Measurements from ENCODE around the gene D2HGDH. TPM values are rescaled to one million over a fixed set of nuclear protein-coding genes. Genes with fewer than 3 reads are reported as not detected.

D2HGDH gene
- total and polyA plus RNA-seq, 2 of the 8 experiments (the other 6 are each of a cell fraction or from before 2014, with no cell fraction given): 3.4 to 8.1 TPM

DNA sequence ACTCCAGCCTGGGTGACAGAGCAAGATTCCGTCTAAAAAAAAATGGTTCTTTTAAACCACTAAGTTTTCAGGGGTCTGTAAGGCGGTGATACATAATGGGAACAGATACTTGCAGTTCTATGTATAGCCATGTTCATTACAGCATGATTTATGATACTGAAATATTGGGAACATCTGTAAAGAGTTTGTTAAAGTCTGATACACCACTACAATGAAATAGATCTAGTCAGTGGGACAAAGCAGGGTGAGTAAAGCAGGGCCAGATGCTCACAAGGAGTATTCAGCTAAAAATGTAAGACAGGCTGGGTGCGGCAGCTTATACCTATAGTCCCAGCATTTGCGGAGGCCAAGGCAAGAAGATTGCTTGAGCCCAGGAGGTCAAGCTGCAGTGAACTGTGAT, 38.8 kb upstream of the D2HGDH start:
- no peak overlapping the region for H3K56ac ChIP-seq (replicated peaks; ENCODE audit: insufficient read length, low read depth, low read length)
- H3K23ac ChIP-seq (ENCODE audit: insufficient read length): no peak overlapping the region
- H4K8ac ChIP-seq (ENCODE audit: extremely low read depth, insufficient read depth, low read length): no peak overlapping the region
- no peak overlapping the region for H2BK5ac ChIP-seq (ENCODE audit: low read depth, low read length)
- no peaks in the 10 kb centered on the region for H3K9me3 ChIP-seq (ENCODE audit: insufficient read depth in 2 of 2, low read depth in 1 of 2, low read length in 1 of 2)
- H3K79me1 ChIP-seq (ENCODE audit: low read depth, low read length): no peaks in the 10 kb centered on the region
- H3K9ac ChIP-seq (replicated peaks in 1 of 4; ENCODE audit: extremely low read depth in 1 of 4, low read depth in 3 of 4, low read length in 3 of 4): no peak overlapping the region
- TF ChIP-seq GTF2F1 (IDR thresholded peaks at IDR 0.05; ENCODE audit: borderline replicate concordance, low read depth, low read length): no peak
- TF ChIP-seq HDAC2 (IDR thresholded peaks at IDR 0.05; ENCODE audit: borderline replicate concordance in 1 of 2, low read depth in 2 of 2, low read length in 2 of 2): no peak
- TF ChIP-seq FOSL1 (IDR thresholded peaks at IDR 0.05; ENCODE audit: insufficient read depth, low read depth, low read length): no peak
- TF ChIP-seq KDM4A (IDR thresholded peaks at IDR 0.05; ENCODE audit: low read depth, low read length, severe bottlenecking): no peak
- TF ChIP-seq SIX5 (IDR thresholded peaks at IDR 0.05; ENCODE audit: low read depth, low read length): no peak
- no peak for TF ChIP-seq POLR2A (IDR thresholded peaks at IDR 0.05; ENCODE audit: control extremely low read depth in 1 of 2, low read depth in 2 of 2, low read length in 2 of 2)
- TF ChIP-seq SP1 (IDR thresholded peaks at IDR 0.05; ENCODE audit: low read depth, low read length): no peak
- TF ChIP-seq RBBP5 (IDR thresholded peaks at IDR 0.05; ENCODE audit: borderline replicate concordance, low read depth, low read length): no peak
- no peak for TF ChIP-seq TAF1 (IDR thresholded peaks at IDR 0.05; ENCODE audit: low read depth, low read length)
- TF ChIP-seq SRF (IDR thresholded peaks at IDR 0.05; ENCODE audit: low read depth, low read length): no peak
- TF ChIP-seq RFX5 (IDR thresholded peaks at IDR 0.05; ENCODE audit: borderline replicate concordance, low read depth, low read length): no peak
- TF ChIP-seq, protein P1, sequence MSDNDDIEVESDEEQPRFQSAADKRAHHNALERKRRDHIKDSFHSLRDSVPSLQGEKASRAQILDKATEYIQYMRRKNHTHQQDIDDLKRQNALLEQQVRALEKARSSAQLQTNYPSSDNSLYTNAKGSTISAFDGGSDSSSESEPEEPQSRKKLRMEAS (IDR thresholded peaks at IDR 0.05): no peak
- H3K4me3 ChIP-seq (ENCODE audit: extremely low read depth in 1 of 4, insufficient read depth in 2 of 4, low read depth in 3 of 4, low read length in 4 of 4): no peak overlapping the region
- no peak overlapping the region for H2BK120ac ChIP-seq (replicated peaks; ENCODE audit: low read depth, low read length)
- H2AFZ ChIP-seq (ENCODE audit: low read length): no peak overlapping the region
- H4K91ac ChIP-seq (replicated peaks; ENCODE audit: insufficient read length, low read length): no peak overlapping the region
- FAIRE-seq (no peak), DNase-seq (ENCODE audit: low read depth in 1 of 2, low spot score in 2 of 2) (no peak)
- H4K20me1 ChIP-seq (replicated peaks in 1 of 2; ENCODE audit: control insufficient read depth in 1 of 2, insufficient read depth in 2 of 2, low read length in 2 of 2): no peaks in the 10 kb centered on the region
- 98% methylated on average over 4 of the region's 4 CpGs; no CpG with 5 or more reads in 1 of the 2 experiments for WGBS, 2 experiments (ENCODE audit: extremely low coverage in 1 of 2, insufficient coverage in 1 of 2, insufficient read length in 1 of 2, insufficient replicate concordance in 2 of 2, low coverage in 1 of 2, low lambda C conversion rate in 2 of 2, missing lambda C conversion rate in 1 of 2)
- H4K5ac ChIP-seq (ENCODE audit: insufficient read length, low read depth, low read length): no peak overlapping the region
- H3K79me2 ChIP-seq (ENCODE audit: control insufficient read depth in 1 of 2, insufficient read depth in 2 of 2, low read length in 2 of 2): no peaks in the 10 kb centered on the region
- ChIA-PET POLR2A (ENCODE audit: partially characterized antibody) (interaction anchor here (11.2 kb wide), 1 partner anchor 12 kb away, joined by 265 read pairs; the partner anchor contains the start of gene DTYMK), CTCF (ENCODE audit: partially characterized antibody) (no interaction called here)
- no peak overlapping the region for H3K4me2 ChIP-seq (ENCODE audit: insufficient read depth in 1 of 2, low read depth in 2 of 2, low read length in 2 of 2)
- no peak overlapping the region for H3K27ac ChIP-seq (ENCODE audit: low read depth, low read length)
- H2AK5ac ChIP-seq (ENCODE audit: low read depth, low read length): no peak overlapping the region
- H3K27me3 ChIP-seq (replicated peaks in 1 of 4; ENCODE audit: control insufficient read depth in 3 of 4, extremely low read depth in 1 of 4, insufficient read depth in 3 of 4, low read length in 3 of 4): no peaks in the 10 kb centered on the region
- no peak overlapping the region for H2BK12ac ChIP-seq (ENCODE audit: low read depth, low read length)
- H3K4ac ChIP-seq (replicated peaks; ENCODE audit: insufficient read length, low read depth, low read length): no peak overlapping the region
- no peak overlapping the region for H3K14ac ChIP-seq (ENCODE audit: insufficient read length)
- H3K23me2 ChIP-seq (ENCODE audit: low read depth, low read length): no peaks in the 10 kb centered on the region
- H3K36me3 ChIP-seq (ENCODE audit: control insufficient read depth in 2 of 4, insufficient read depth in 4 of 4, low read length in 3 of 4): peaks cover under 1 to 18% (median 3%) of the 10 kb centered on the region in 4 experiments; a peak in 5 of 8 replicates
- H2BK20ac ChIP-seq (ENCODE audit: low read length): no peak overlapping the region
- no peaks in the 10 kb centered on the region for H3K4me1 ChIP-seq (replicated peaks in 1 of 4; ENCODE audit: control insufficient read depth in 3 of 4, insufficient read depth in 4 of 4, low read length in 3 of 4)
- H3K18ac ChIP-seq (ENCODE audit: extremely low read depth, low read length): no peak overlapping the region
- H2BK15ac ChIP-seq (ENCODE audit: low read length): no peak overlapping the region
